OCI-LY1 (cell line): ENCODE data around the gene ARF5.

Experiments
- H2AFZ ChIP-seq: fragments of 200-600 bp; sonication (generic), shearing (Covaris generic); 2 replicates; pipeline ENCODE4 v1.6.0; 2014; ENCODE audit warnings: antibody characterized with exemption, mild to moderate bottlenecking, low read length
- H3F3A ChIP-seq: fragments of 200-600 bp; sonication (generic), shearing (Covaris generic); 2 replicates; pipeline ENCODE4 v1.6.0; 2014; ENCODE audit warnings: mild to moderate bottlenecking, antibody characterized with exemption, low read length, moderate library complexity; ENCODE audit not compliant: insufficient read depth
- H3K27ac ChIP-seq: fragments of 200-600 bp; sonication (generic); 2 replicates; pipeline ENCODE4 v1.5.1; 2014; ENCODE audit warnings: low read length, mixed run types, mild to moderate bottlenecking, low read depth; ENCODE audit not compliant: poor library complexity, severe bottlenecking
- H3K27me3 ChIP-seq: fragments of 200-600 bp; sonication (generic); 2 replicates; pipeline ENCODE4 v1.6.0; 2014; ENCODE audit warnings: antibody characterized with exemption, mild to moderate bottlenecking, low read length, moderate library complexity; ENCODE audit not compliant: insufficient read depth
- H3K36me3 ChIP-seq: fragments of 200-600 bp; sonication (generic); 2 replicates; pipeline ENCODE4 v1.6.1; 2014; ENCODE audit warnings: mild to moderate bottlenecking, antibody characterized with exemption, low read length, moderate library complexity, mixed read lengths; ENCODE audit not compliant: insufficient read depth
- H3K4me1 ChIP-seq: fragments of 200-600 bp; sonication (generic); 2 replicates; pipeline ENCODE4 v1.5.1; 2014; ENCODE audit warnings: mild to moderate bottlenecking, low read length, moderate library complexity; ENCODE audit not compliant: insufficient read depth, severe bottlenecking
- H3K4me2 ChIP-seq: fragments of 200-600 bp; sonication (generic), shearing (Covaris generic); 2 replicates; pipeline ENCODE4 v1.6.1; 2014; ENCODE audit warnings: low read length
- H3K4me3 ChIP-seq: fragments of 200-600 bp; sonication (generic); 2 replicates; pipeline ENCODE4 v1.5.1; 2014; ENCODE audit warnings: low read length, low read depth, mild to moderate bottlenecking, mixed read lengths; ENCODE audit not compliant: poor library complexity, severe bottlenecking
- H3K79me2 ChIP-seq: fragments of 200-600 bp; shearing (Covaris generic); 2 replicates; pipeline ENCODE4 v1.6.1; 2016; ENCODE audit warnings: mixed run types, low read length, mixed read lengths; ENCODE audit not compliant: insufficient read depth
- H3K9ac ChIP-seq: fragments of 200-600 bp; sonication (generic), shearing (Covaris generic); 2 replicates; pipeline ENCODE4 v1.6.1; 2014; ENCODE audit warnings: mild to moderate bottlenecking, low read length, mixed read lengths
- H3K9me2 ChIP-seq: fragments of 200-600 bp; sonication (generic), shearing (Covaris generic); 2 replicates; pipeline ENCODE4 v1.6.1; 2014; ENCODE audit warnings: low read depth, mild to moderate bottlenecking, low read length, mixed read lengths
- H3K9me3 ChIP-seq: fragments of 200-600 bp; shearing (Covaris generic); 2 replicates; pipeline ENCODE4 v1.6.1; 2014; ENCODE audit warnings: low read length, mixed read lengths
- H4K20me1 ChIP-seq: fragments of 200-600 bp; sonication (generic), shearing (Covaris generic); 2 replicates; pipeline ENCODE4 v1.6.0; 2016; ENCODE audit warnings: mild to moderate bottlenecking, low read length; ENCODE audit not compliant: insufficient read depth
- EZH2 ChIP-seq: fragments of 200-600 bp; sonication (generic), shearing (Covaris generic); IDR thresholded peaks from 2 replicates; pipeline ENCODE4 v1.8.0; 2017; ENCODE audit warnings: borderline replicate concordance, mixed run types, mild to moderate bottlenecking, antibody characterized with exemption, low read length, moderate library complexity, mixed read lengths
- TF ChIP-seq, protein P1 (sequence below): fragments of 200-600 bp; sonication (generic), shearing (Covaris generic); IDR thresholded peaks from 2 replicates; pipeline ENCODE4 v1.5.1; 2017; ENCODE audit warnings: mild to moderate bottlenecking, antibody characterized with exemption, low read length, moderate library complexity, mixed read lengths

The ARF5 gene

DNA sequence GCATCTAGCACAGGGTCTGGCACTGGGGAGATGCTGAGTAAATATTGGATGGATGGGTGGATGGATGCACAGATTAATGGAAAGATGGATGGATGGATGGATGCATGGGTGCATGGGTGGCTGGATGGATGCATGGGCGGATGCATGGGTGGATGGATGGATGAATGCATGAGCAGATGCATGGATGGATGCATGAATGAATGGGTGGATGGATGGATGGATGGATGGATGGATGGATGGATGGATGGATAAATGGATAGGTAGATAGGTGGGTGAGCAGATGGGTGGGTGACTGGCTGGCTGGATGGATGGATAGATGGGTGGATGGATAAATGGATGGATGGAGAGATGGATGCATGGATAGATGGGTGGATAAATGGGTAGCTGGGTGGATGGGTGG lies 24.1 kb downstream of the ARF5 start:
- Histone ChIP-seq H3K9ac (no peak overlapping the region), H3K4me3 (no peak overlapping the region), H2AFZ (no peak overlapping the region), H3F3A (no peaks in the 10 kb centered on the region), H3K4me2 (no peak overlapping the region), H3K27me3 (peaks cover 6% of the 10 kb centered on the region; the same call in 1 of the 2 replicates), H4K20me1 (no peaks in the 10 kb centered on the region), H3K9me3 (peaks cover 13% of the 10 kb centered on the region), H3K4me1 (no peaks in the 10 kb centered on the region), H3K36me3 (no peaks in the 10 kb centered on the region), H3K27ac (no peak overlapping the region), H3K9me2 (no peaks in the 10 kb centered on the region), H3K79me2 (no peaks in the 10 kb centered on the region)
- no peak for TF ChIP-seq EZH2
- TF ChIP-seq, protein P1, sequence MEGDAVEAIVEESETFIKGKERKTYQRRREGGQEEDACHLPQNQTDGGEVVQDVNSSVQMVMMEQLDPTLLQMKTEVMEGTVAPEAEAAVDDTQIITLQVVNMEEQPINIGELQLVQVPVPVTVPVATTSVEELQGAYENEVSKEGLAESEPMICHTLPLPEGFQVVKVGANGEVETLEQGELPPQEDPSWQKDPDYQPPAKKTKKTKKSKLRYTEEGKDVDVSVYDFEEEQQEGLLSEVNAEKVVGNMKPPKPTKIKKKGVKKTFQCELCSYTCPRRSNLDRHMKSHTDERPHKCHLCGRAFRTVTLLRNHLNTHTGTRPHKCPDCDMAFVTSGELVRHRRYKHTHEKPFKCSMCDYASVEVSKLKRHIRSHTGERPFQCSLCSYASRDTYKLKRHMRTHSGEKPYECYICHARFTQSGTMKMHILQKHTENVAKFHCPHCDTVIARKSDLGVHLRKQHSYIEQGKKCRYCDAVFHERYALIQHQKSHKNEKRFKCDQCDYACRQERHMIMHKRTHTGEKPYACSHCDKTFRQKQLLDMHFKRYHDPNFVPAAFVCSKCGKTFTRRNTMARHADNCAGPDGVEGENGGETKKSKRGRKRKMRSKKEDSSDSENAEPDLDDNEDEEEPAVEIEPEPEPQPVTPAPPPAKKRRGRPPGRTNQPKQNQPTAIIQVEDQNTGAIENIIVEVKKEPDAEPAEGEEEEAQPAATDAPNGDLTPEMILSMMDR = no peak

DNA sequence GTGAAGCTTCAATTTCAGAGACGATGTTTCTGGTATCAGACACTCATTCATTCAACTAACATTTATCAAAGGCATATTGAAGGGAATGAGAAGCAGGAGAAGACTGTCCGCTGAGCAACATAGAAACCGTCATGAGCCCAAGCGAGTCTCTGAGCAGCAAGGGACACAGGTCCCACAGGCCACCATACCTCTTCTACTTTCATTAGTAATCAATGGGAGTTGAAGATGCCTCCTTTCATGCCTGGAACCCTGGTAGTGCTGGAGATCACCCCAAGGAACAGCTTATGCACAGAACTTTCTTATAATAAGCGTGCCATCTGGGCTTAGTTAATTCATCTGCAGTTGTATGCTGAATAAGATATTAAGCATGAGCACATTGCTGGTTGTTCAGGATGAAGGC lies 28.5 kb downstream of the ARF5 start:
- no peak overlapping the region for H3K4me2 ChIP-seq
- H3K4me1 ChIP-seq = no peaks in the 10 kb centered on the region
- H3K4me3 ChIP-seq = no peak overlapping the region
- H3K9me3 ChIP-seq = no peaks in the 10 kb centered on the region
- TF ChIP-seq EZH2 = no peak
- TF ChIP-seq, protein P1 = no peak
- H3F3A ChIP-seq = no peaks in the 10 kb centered on the region
- H2AFZ ChIP-seq = no peak overlapping the region
- H3K79me2 ChIP-seq = no peaks in the 10 kb centered on the region
- no peaks in the 10 kb centered on the region for H3K36me3 ChIP-seq
- H3K27me3 ChIP-seq = no peaks in the 10 kb centered on the region
- no peaks in the 10 kb centered on the region for H3K9me2 ChIP-seq
- no peak overlapping the region for H3K27ac ChIP-seq
- no peaks in the 10 kb centered on the region for H4K20me1 ChIP-seq
- no peak overlapping the region for H3K9ac ChIP-seq

DNA sequence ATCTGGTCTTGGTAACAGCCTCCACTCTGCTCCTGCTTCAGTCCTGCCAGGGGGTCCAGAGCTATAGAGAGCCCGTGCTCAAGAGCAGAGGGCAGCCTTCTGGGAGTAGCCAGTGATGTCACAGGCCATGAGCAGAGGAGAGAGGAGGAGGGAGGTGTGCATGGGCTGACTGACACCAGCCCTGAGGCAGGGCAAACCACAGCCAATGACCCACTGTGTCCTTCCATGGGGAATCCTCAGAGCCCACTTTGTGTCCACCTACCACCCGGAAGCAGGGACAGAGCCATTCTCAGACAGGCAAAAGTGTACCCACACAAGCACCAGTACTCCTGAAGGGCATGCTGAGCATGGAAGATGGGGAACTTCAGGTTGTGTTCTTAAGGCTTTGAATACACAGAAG lies 29.8 kb downstream of the ARF5 start, which contains the start of gene PAX4:
Gene PAX4 (minus strand): TSS at position 101 of the 400 bp plus-strand sequence. CDS start 2,214 bp downstream, outside the sequence.
- Histone ChIP-seq H3K27me3 (no peaks in the 10 kb centered on the region), H3K9me3 (no peaks in the 10 kb centered on the region), H3K27ac (no peak within 1 kb of the TSS), H3K4me3 (no peak within 1 kb of the TSS), H3K4me2 (no peak within 1 kb of the TSS), H3F3A (no peaks in the 10 kb centered on the region), H4K20me1 (no peaks in the 10 kb centered on the region), H2AFZ (no peak within 1 kb of the TSS), H3K4me1 (no peaks in the 10 kb centered on the region), H3K9ac (no peak within 1 kb of the TSS), H3K36me3 (no peaks in the 10 kb centered on the region), H3K79me2 (no peaks in the 10 kb centered on the region), H3K9me2 (no peaks in the 10 kb centered on the region)
- TF ChIP-seq, protein P1 = no peak
- no peak for TF ChIP-seq EZH2
